GM21447 (cell line): ENCODE data around the gene BAZ2A.

ENCODE experiments used
- ATAC-seq: cut with Tn5 transposase; IDR thresholded peaks from one replicate; pipeline ENCODE4 v1.9.1; 2021; ENCODE audit not compliant: unreplicated experiment

The BAZ2A gene

DNA sequence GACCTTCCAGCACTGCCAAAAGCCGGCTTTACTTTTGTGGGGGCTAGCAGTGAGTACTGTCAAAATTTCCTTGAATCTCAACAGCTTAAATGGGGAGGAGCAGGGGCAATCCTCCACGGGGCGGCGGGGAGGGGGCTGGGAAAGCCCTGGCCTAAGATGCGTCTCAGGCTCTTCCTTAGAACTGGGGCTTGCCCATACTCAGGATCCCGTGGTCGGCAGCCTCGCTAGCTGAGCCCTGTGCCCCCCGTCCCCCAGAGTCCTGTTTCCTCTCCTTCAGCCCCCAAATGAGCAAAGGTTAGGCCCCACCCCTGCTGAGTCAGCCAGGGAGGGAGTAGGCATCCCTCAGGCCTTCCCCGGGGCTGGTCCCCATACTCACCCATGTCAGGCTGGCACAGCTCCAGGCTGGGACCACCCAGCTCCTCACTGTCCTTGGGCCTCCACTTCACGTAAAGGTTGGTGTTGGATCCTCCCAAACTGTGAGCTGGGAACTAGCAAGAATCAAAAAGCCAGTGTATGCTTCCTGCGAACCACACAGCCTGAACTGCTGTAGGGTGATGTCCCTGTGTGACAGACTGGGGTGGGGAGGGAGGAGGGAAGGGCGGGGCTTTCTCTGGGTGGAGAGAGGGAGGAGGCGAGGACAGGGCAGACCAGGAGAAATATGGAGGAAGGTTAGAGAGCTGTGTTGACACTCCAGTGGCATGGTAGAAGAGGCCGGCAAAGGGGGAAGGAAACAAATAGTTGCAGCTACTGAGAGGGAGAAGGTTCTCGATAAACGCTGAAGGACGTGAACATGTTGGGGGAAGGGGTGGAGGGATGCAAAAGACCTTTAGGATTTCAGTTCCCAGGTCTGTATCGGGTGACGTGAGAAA is 5.9 kb upstream of the BAZ2A start:
- ATAC-seq = peak; percentile 40

DNA sequence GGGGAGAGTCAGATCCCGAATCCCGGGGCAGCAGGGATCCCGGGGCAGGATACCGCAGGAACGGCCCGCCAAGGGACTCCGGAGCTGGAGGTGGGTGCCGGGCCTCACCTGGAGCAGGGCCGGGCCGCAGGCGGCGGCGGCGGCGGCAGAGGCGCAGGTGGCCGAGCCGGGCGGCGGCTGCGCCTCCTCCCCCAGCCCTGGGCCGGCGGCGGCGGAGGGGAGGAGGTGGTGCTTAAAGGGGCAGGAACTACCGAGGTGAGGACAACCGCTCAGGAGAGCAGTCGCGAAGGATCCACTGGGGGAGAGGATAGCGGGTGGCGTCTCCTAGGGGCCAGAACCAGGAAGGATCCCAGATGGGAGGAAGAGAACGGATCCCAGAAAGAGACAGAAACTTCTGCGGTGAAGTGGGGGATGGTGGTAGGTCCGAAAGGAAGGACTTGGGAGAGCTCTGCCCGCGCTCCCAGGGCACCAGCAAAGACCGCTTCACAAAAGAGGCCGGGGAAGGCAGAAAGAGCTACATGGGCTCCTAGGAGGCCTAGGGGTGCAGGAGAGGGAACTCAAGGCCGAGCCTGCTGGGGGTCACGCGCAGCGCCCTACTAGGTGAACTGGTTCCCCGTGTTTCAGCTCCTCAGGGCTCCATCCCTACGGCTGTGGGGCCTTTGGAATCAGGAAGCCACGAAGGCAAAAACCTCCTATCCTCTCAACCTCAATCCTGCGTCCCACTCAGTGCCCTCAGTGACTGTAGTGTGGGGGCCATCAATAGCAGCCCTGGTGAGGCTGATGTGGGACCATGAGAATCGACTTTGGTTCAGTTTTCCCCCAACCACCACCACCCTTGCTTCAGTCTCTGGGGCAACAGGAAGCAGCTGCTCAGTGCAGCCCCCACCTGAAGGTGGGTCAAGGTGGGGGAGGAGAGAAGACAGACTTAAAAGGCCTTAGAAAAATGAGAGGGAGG is 5.0 kb upstream of the BAZ2A start:
- peak; percentile 29 for ATAC-seq

DNA sequence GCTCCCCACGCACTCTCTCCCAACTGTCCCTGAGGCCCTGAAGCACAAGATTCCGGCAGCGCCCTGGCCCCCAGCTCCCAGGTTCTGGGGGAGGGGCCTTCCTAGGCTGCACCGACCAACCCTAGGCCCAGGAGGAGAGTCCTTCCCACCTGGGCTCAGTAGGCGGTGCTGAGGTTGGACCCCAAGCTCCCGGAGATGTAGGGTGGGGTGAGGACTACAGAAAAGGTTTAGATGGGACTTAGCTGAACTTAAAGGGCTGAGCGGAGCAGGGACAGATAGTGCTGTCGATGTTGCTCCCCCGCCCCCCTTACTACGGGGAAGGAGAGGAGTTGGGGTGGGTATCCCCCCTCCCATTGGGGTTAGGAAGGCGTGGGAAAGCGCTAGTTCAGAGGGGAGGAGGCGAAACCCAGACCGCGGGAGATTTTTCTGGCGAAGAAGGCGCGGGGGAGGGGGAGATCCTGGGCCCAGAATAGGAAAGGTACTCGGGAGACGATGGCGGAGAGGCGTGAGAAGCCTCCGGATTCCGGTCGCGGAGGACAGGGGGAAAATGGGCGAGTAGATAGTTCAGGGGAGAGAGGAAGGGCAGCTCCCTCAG is 4.2 kb upstream of the BAZ2A start:
- ATAC-seq = no peak

DNA sequence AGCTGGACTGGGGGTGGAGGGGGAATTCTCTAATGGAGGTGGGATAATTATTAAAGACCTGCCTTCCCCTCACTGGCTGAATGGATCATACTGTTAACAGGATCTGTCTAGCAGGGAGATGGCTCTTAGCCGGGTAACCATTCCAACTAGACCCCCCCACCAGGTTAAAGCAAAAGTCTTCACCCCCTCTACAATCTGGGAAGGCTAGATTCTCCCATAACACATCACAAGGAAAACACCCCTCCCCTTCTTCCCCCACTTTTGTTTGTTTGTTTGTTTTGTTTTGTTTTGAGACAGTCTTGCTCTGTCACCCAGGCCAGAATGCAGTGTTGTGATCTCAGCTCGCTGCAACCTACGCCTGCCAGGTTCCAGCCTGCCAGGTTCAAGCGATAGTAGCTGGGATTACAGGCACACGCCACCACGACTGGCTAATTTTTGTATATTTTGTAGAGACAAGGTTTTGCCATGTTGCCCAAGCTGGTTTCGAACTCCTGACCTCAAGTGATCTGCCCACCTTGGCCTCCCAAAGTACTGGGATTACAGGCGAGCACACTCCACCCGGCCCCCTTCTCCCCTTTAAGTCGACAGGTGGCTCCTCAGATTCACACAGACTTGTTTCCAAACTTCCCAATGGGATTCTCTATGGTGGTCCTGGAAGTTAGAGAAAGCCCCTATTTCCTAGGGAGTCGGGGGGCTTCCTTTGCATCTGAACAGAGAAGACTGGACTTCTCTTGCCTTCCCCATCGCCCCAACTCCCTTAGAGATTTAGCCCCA is 3.5 kb upstream of the BAZ2A start:
- no peak for ATAC-seq

DNA sequence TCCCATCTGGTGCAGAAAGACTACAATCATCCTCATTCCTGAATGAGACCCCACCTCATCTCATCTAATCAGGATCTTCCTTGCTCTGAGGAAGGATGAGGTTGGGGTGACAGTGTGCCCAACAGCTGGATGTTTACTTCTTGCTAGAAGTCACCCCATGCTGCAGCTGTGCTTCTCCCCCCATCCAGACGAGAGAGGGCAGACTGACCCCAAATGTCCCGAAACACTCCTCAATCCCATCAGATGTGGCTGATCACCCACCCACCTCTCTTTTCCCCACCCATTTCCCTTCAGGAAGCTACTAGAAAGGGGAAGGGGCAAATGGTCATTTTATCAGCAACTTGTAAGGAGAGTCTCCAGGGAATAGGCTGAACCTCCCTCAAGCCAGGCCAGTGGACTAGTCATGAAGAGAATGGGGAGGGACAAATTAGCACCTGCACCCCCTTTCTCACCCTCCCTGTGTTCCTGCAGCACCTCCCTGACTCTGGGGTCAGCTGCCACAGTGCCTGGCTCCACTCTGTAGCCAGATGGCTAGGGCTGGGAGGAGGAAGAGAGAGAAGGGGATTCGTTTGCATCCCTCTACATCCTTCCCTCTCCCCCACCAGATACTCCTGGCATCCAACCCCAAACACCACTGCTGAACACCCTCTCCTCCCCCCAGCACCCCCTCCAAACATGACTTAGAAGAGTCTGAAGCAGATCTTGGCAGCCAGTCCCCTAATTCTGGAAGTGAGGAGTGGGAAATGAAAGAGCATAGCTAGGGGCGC is 2.8 kb upstream of the BAZ2A start:
- ATAC-seq = no peak

DNA sequence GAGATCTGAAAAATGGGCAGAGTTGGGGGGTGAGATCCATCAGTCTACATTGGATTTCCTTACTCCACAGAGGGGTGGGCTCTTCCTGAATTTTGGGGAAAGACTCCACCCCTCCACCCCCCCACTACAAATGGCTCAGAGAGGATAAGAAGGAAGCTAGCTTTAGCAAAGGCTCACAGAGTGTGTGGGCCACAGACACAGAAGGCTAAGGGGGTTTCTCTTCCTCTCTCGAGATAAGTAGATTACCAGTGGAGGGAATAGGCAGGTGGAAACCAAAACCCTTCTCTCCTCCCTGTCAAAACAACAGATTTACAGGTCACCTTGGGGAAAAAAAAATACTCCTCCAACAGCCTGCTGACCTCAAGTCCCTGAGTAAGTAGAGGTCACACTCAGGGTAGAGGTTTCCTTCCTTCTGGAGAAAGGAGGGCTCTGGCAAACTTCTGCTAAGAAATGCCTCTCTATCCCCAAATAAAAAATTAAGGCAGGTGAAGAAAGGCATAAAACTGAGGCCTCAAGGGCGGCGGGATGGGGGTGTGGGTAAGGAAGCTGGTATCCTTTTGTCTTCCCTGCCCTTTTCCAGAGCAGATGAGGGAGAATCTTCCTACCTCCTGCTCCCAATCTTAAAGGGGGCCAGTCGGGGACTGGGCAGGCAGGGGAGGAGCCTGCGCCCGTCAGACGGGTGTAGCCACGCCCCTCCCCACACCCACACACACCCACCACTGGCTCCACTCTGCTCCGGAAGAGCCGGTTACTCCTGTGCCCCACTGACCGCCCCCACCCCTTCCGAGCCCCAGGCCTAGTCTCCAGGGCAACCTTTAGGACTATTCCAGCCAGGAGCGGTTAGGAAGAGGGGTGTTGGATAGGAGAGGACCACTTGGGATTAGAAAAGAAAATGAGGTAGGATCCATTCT is 1.9 kb upstream of the BAZ2A start:
- peak; percentile 18 for ATAC-seq

DNA sequence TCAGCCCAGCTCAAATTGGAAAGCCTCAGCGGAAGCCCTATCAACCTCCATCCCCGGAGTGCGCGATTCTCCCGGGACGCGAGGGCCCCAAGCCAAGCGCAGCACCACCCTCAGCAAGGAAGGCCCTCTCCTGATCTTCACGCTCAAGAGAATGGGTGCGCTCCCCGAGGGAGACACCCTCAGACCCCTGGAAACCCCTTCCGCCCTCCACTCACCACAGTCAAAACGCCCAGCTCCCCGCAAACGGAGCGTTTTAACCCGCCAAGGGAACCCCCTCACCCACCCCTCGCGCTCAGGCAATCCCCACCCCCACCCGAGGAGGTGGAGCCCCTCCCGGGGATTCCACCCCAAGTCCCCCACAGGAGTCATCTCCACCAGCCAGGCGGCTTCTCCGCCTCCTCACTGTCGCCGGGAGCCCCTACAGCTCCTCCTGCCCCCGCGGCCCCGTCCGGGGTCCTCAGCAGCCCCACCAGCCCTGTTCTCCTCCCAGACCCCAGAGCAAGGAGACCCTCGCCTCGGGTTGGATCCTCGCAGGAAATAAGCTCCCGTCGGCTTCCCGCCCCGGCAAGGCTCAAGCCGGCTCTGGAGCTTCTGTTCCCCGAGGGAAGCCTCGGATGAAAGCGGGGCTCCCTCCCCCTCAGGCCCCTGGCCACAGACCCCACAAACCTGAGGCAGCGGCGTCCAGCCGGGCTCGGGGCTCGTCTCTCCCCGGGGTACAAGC is 507 bp downstream of the BAZ2A start:
- no peak for ATAC-seq

DNA sequence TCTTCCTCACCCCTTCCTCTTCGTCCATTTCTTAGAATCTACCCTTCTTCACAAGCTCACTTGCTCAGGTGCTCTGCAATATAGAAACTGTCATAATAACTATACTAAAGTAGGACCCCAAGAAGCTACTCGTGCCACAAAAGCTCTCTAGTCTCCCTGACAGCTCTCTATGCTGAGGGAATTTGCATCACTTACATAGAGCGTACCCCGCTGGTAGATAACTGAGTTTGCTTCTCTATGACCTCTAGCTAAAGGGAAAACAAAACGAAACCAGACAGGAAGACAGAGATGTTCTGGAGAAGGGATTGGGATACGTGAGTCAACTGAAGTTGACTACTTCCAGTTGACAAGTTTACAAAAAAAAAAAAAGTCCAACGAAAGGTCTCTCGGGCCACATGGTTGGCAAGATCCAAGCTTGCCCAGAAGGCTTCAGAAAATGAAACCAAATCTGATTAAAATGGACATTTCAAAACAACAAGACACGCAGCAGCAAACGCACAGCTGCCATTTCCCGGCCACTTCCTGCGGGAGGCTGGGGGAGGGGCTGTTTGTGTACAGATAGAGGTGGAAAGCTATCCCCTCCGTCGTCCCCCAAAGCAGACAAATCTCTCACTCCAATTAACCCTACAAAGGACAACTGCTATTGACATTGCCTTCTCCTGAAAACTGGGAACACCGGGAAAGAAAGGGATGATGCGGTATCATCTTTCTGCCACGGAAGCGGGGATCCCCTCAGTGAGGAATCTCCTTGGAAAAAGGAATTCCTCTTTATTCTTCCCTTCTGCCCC is 1.3 kb downstream of the BAZ2A start:
- no peak for ATAC-seq

DNA sequence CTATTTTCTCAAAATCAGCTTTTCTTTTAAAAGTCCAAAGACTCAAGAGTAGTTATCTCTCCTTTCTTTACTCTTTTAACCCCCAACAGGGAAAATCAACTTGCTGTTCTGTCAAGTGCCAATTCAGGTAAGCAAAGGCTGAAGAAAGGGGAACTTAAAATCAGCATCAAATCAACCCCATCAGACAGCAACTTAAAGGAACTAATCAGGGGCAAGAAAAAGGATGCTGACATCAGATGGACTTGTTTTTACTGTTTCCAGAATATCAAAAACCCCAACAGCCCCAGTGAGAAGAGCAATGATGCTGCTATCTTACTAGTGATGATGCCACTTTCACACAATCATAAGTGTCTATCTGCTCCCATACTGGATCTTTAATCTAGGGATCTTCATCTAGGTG is 3.4 kb downstream of the BAZ2A start:
- no peak for ATAC-seq

DNA sequence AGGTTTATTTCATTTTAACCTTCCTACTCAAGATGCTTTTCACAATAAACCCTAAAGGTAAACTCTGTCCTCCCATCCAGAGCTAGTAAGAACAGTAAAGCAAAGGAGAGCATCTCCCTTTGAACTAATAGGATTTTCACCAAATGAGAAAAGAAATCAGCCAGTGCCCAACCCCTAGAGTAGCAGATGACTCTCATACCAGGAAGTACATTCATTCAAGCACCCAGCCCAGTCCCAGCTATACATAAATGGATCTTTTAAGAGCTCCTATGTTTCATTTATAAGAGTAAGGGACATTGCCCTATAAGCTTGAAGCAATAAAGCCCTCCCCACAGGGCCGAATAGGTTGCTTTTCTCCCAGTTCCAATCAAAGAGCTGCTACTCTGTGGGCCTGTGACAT is 7.6 kb downstream of the BAZ2A start:
- ATAC-seq = no peak

DNA sequence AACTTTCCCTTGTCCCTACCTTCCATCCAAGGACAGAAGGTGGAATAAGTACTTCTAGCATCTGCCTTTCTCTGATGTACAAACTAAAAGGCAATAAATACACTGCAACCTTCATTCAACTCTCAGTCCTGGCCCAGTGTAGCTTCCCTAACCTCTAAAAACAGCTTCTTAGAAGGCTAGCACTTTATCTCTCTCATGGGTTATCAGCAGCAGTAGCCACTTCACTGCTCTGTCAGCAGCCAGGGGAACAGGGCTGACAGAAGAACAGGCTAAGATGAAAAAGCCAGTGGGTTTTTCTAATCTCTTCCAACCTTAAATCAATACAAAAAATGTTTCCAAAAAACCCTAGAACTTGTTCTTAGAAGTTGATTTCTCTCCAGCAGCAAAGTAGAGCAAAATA is 13.2 kb downstream of the BAZ2A start:
- ATAC-seq = no peak

DNA sequence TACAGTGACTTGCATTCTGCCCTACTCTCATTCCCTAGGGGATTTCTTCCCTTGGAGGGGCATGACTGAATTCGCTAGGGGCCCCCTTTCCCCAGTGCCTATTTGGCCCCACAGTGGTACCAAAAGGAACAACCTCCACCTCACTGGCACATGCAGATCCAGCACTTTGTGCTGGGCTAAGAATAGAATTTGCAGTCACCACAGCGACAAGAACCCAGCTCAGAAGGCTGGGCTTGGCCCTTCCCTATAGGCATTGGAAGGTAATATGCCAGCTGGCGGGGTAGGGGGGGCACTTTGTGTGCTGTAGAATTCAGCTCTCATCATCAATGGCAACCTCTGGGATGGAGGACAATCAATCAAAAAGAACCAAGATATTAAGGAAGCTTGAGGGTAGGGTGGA is 13.9 kb downstream of the BAZ2A start:
- ATAC-seq = no peak

DNA sequence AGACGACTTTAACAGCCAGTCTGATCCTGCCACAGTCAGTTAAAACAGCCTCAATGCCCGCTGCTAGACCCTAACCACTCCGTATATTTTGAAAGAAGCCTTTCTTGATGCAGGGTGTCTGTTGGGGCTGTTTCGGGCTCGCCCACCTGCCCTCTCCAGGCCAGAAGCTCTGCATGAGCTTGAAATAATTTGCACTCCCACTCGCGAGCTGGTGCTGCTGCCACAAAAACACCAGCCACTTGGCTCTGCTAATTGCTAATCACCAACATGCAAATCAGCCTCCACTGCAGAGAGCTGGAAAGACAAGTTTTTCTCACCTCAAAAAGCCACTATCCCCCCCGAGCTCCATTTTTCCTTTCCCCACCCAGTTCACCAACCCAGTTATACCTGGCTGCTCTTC is 15.5 kb downstream of the BAZ2A start:
- no peak for ATAC-seq

DNA sequence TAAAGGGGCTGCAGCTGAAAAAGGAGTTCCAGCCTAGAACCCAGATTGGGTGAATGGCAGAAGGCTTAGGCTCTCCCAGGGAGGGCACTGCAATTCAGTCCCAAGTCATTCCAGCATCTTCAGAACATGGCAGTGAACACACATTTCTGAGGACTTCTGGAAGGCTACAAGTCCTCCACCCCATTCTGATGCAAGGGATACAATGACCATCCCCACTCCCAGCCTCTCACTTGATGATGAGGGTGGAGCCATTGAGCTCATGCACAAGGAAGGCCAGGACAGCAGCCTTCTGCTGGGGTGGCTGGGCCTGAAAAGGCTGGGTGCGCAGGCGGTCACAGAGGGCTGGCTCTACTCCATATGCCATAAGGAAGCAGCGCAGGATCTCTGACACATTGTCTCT is 25.8 kb downstream of the BAZ2A start:
- ATAC-seq = no peak

DNA sequence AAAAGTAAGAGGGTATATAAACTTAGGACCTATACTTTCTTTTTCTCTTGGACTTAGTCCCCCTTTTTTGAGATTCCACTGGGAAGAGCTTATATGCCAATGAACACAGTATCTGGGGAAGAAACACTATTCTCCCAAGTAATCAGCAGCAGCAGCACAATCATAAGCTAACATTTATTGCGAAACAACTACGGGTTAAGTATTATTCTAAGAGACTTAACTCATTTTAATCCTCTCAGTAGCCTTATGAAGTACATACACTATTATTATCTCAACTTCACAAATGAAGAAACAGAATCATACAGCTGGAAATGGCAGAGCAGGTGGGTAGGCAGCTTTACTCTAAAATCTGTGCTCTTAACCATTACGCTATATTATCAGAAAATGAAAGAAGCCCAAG is 27.9 kb downstream of the BAZ2A start:
- no peak for ATAC-seq

DNA sequence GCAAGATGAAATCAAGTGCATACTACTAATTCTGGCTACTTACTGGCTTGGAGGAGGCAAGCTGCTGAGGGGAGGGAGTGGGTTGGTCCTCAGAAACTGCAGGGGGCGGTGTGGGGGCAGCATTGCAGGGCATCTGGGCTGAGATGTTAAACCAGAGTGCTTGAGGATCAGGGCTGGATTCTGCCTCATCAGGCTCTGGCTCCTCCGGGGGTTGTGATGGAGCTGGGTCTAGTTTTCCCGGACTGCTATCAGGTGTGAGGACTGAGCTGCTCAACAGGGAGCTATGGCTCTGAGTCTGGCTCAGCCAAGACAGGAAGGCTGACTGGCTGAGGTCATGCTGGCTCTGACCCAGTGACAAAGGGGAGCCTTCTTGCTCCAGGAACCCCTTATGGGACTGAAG is 28.6 kb downstream of the BAZ2A start:
- ATAC-seq = no peak

DNA sequence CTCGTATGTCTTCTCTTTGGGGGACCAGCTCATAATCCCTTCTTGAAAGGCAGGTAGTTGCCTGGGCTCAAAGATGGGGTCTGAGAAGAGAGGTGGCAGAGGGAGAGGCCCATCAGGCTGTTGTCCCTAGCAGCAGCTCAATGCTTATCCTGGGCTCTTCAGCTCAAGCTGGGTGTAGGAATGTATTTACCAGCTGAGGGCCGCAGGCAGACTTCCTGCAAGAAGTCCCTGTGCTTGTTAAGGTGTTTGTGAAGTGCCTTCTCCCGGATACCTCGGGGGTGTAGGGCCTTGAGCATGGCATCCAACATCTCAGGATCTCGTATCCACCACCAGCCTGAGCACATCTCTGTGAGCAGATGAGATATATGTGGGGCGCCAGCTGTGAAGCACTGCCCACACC is 29.4 kb downstream of the BAZ2A start:
- no peak for ATAC-seq

DNA sequence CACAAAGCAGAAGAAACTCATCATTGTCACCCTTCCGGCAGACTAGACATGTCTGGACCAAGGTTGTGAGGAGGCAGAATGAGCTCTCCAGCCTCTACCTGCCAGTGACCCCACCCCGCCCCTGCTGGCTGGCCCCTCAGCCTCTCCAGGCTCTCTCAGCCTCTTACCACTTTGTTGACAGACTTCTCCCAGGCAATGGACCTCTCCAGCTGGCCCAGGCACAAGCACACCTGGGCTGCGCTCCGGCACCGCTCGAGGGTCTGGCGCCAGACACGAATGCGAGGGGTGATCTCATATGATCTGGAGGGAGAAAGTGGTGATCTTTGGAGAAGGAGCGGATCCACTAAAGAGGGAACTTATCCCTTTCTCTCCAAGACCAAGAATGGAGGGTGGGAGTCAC is 30.3 kb downstream of the BAZ2A start:
- no peak for ATAC-seq
